DOHH2 (cell line): ENCODE data around the gene RCC2.

Experiments used
- H3F3A ChIP-seq: fragments of 200-600 bp; sonication (generic), shearing (Covaris generic); 2 replicates; pipeline ENCODE4 v1.6.0; 2016; ENCODE audit warnings: antibody characterized with exemption, mild to moderate bottlenecking; ENCODE audit not compliant: control insufficient read depth, insufficient read depth
- H3K27ac ChIP-seq: fragments of 200-600 bp; sonication (generic); 2 replicates; pipeline ENCODE4 v1.5.1; 2014; ENCODE audit warnings: low read depth, mild to moderate bottlenecking, low read length, moderate library complexity
- H3K27me3 ChIP-seq: fragments of 200-600 bp; sonication (generic); 2 replicates; pipeline ENCODE4 v1.6.1; 2014; ENCODE audit warnings: mild to moderate bottlenecking, low read length, mixed read lengths; ENCODE audit not compliant: control insufficient read depth
- H3K36me3 ChIP-seq: fragments of 200-600 bp; sonication (generic); 2 replicates; pipeline ENCODE4 v1.6.1; 2014; ENCODE audit warnings: mild to moderate bottlenecking, low read length, moderate library complexity, mixed read lengths; ENCODE audit not compliant: control insufficient read depth
- H3K4me1 ChIP-seq: fragments of 200-600 bp; sonication (generic); 2 replicates; pipeline ENCODE4 v1.6.1; 2014; ENCODE audit warnings: mild to moderate bottlenecking, low read length, mixed read lengths; ENCODE audit not compliant: control insufficient read depth
- H3K4me2 ChIP-seq: fragments of 200-600 bp; sonication (generic); 2 replicates; pipeline ENCODE4 v1.6.0; 2014; ENCODE audit warnings: mild to moderate bottlenecking, low read length, moderate library complexity
- H3K4me3 ChIP-seq: fragments of 200-600 bp; sonication (generic); 2 replicates; pipeline ENCODE4 v1.5.1; 2014; ENCODE audit warnings: mild to moderate bottlenecking, low read length, mixed read lengths
- H3K79me2 ChIP-seq: fragments of 200-600 bp; sonication (generic); 2 replicates; pipeline ENCODE4 v1.6.1; 2014; ENCODE audit warnings: mild to moderate bottlenecking, low read length, mixed read lengths; ENCODE audit not compliant: control insufficient read depth
- H3K9me2 ChIP-seq: fragments of 200-600 bp; sonication (generic); replicated peaks from 2 replicates; pipeline ENCODE4 v1.6.1; 2014; ENCODE audit warnings: mild to moderate bottlenecking, low read length, mixed read lengths; ENCODE audit not compliant: control insufficient read depth
- H3K9me3 ChIP-seq: fragments of 200-600 bp; sonication (generic); 2 replicates; pipeline ENCODE4 v1.6.1; 2014; ENCODE audit warnings: antibody characterized with exemption, low read length, mixed read lengths; ENCODE audit not compliant: control insufficient read depth, insufficient read depth
- H4K20me1 ChIP-seq: fragments of 200-600 bp; sonication (generic); 2 replicates; pipeline ENCODE4 v1.6.0; 2014; ENCODE audit warnings: low read depth, mild to moderate bottlenecking, antibody characterized with exemption, low read length, moderate library complexity; ENCODE audit not compliant: control insufficient read depth, insufficient read depth
- EZH2phosphoT487 ChIP-seq: fragments of 200-600 bp; sonication (generic); IDR thresholded peaks from 2 replicates; pipeline ENCODE4 v1.6.1; 2017; ENCODE audit warnings: borderline replicate concordance, mild to moderate bottlenecking, antibody characterized with exemption, low read length, moderate library complexity, mixed read lengths
- TF ChIP-seq, protein P1 (sequence below): fragments of 200-600 bp; sonication (generic); IDR thresholded peaks from one replicate; pipeline ENCODE4 v1.5.1; 2014; ENCODE audit warnings: antibody characterized with exemption, mild to moderate bottlenecking, low read depth, low read length; ENCODE audit not compliant: poor library complexity, severe bottlenecking

The RCC2 gene

DNA sequence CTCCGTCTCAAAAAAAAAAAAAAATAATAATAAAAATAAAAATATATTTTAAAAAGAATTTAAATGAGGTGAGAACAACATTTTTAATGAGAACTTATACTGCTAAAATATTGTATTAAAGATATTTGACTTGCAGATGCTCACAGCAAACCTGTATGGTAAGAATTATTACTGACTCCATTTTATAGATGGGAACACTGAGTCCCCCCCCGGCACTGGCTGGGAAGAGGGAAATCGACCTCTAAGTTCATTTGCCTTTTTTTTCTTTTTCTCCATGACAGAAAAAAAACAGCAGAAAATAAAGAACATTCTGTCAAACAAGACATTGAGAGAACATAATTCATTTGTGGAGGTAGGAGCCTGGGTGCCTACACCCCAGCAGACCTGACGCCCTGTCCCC lies 80.9 kb downstream of the RCC2 start:
- Histone ChIP-seq H3K36me3 (no peaks in the 10 kb centered on the region), H3K79me2 (no peaks in the 10 kb centered on the region), H3K27ac (no peak overlapping the region), H3K9me2 (no peaks in the 10 kb centered on the region), H3K4me2 (no peak overlapping the region), H3F3A (no peaks in the 10 kb centered on the region), H3K4me1 (no peaks in the 10 kb centered on the region), H3K27me3 (no peaks in the 10 kb centered on the region), H3K4me3 (no peak overlapping the region), H3K9me3 (no peaks in the 10 kb centered on the region), H4K20me1 (no peaks in the 10 kb centered on the region)
- TF ChIP-seq, protein P1, sequence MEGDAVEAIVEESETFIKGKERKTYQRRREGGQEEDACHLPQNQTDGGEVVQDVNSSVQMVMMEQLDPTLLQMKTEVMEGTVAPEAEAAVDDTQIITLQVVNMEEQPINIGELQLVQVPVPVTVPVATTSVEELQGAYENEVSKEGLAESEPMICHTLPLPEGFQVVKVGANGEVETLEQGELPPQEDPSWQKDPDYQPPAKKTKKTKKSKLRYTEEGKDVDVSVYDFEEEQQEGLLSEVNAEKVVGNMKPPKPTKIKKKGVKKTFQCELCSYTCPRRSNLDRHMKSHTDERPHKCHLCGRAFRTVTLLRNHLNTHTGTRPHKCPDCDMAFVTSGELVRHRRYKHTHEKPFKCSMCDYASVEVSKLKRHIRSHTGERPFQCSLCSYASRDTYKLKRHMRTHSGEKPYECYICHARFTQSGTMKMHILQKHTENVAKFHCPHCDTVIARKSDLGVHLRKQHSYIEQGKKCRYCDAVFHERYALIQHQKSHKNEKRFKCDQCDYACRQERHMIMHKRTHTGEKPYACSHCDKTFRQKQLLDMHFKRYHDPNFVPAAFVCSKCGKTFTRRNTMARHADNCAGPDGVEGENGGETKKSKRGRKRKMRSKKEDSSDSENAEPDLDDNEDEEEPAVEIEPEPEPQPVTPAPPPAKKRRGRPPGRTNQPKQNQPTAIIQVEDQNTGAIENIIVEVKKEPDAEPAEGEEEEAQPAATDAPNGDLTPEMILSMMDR: no peak
- no peak for TF ChIP-seq EZH2phosphoT487
